Smooth muscle cell (in vitro differentiated cells): Measurements from ENCODE around the gene GRAMD2A. TPM values are rescaled to one million over a fixed set of nuclear protein-coding genes. Genes with fewer than 3 reads are reported as not detected.
A peak's percentile ranks its signal among the peaks of the same experiment; 100 is the strongest.

Source experiments
- DNase-seq: peaks from one replicate; lab custom pipeline; 2025; ENCODE audit not compliant: unreplicated experiment; lab: John Stamatoyannopoulos, UW
- H2AFZ ChIP-seq: fragments of 200-600 bp; sonication (generic); 2 replicates; pipeline ENCODE4 v1.6.0; 2016; ENCODE audit warnings: antibody characterized with exemption, low read depth, mild to moderate bottlenecking
- H3F3A ChIP-seq: fragments of 200-600 bp; sonication (generic); 2 replicates; pipeline ENCODE4 v1.6.0; 2017; ENCODE audit warnings: antibody characterized with exemption, low read depth
- H3K27ac ChIP-seq: fragments of 200-600 bp; sonication (generic); 2 replicates; pipeline ENCODE4 v1.5.1; 2016; ENCODE audit warnings: low read depth, mild to moderate bottlenecking
- H3K27me3 ChIP-seq: fragments of 200-600 bp; sonication (generic); 2 replicates; pipeline ENCODE4 v1.6.1; 2016; ENCODE audit warnings: low read depth, mild to moderate bottlenecking
- H3K36me3 ChIP-seq: fragments of 200-600 bp; sonication (generic); 2 replicates; pipeline ENCODE4 v1.5.1; 2016; ENCODE audit warnings: low read depth
- H3K4me1 ChIP-seq: fragments of 200-600 bp; sonication (generic); 2 replicates; pipeline ENCODE4 v1.5.1; 2016; ENCODE audit warnings: low read depth
- H3K4me2 ChIP-seq: fragments of 200-600 bp; sonication (generic); 2 replicates; pipeline ENCODE4 v1.6.0; 2016; ENCODE audit warnings: mild to moderate bottlenecking
- H3K4me3 ChIP-seq: fragments of 200-600 bp; sonication (generic); 2 replicates; pipeline ENCODE4 v1.5.1; 2016; ENCODE audit warnings: mild to moderate bottlenecking
- H3K79me2 ChIP-seq: fragments of 200-600 bp; sonication (generic); 2 replicates; pipeline ENCODE4 v1.6.0; 2016; ENCODE audit warnings: low read depth, mild to moderate bottlenecking
- H3K9ac ChIP-seq: fragments of 200-600 bp; sonication (generic); 2 replicates; pipeline ENCODE4 v1.6.0; 2016; ENCODE audit warnings: low read depth
- H3K9me3 ChIP-seq: fragments of 200-600 bp; sonication (generic); replicated peaks from 2 replicates; pipeline ENCODE4 v1.5.1; 2016; ENCODE audit warnings: low read depth
- H4K20me1 ChIP-seq: fragments of 200-600 bp; sonication (generic); 2 replicates; pipeline ENCODE4 v1.6.0; 2016; ENCODE audit warnings: low read depth
- WGBS: methylation state at CpG from one replicate; pipeline ENCODE4 v1.1.7; 2016; ENCODE audit warnings: low lambda C conversion rate; 5-methylcytosine and 5-hydroxymethylcytosine counted together
- polyA plus RNA-seq: library from polyadenylated mRNA; unstranded; fragments of >200 nt; fragmentation: Nextera tagmentation; extraction: Ambion mirVana; gene quantifications from 2 replicates; pipeline ENCODE4 v1.2.1, GENCODE V29; 2016
- total RNA-seq: library from RNA; depleted of rRNA; stranded (reverse); fragments of >200 nt; gene quantifications from 2 replicates; pipeline ENCODE4 v1.2.3, GENCODE V29; 2014
- TF ChIP-seq, protein P1 (sequence below): fragments of 200-600 bp; sonication (generic); IDR thresholded peaks from 2 replicates; pipeline ENCODE4 v1.5.1; 2017; ENCODE audit warnings: borderline replicate concordance, mild to moderate bottlenecking, antibody characterized with exemption; ENCODE audit not compliant: insufficient read depth, poor library complexity, severe bottlenecking

Gene GRAMD2A
- total RNA-seq = 2.1 and 2.9 TPM in 2 replicates
- 0.54 and 2.9 TPM in 2 replicates for polyA plus RNA-seq

GRCh38 chr15:72197460-72198355, at the start of gene GRAMD2A:
Gene GRAMD2A, minus strand, starts transcription at chr15:72197787.
- Histone ChIP-seq H3K4me2 (peak within 1 kb of the TSS; percentile 81), H3K4me1 (no peaks in the 10 kb centered on the region), H3K36me3 (peaks cover 18% of the 10 kb centered on the region), H3K79me2 (no peaks in the 10 kb centered on the region), H3K4me3 (peak within 1 kb of the TSS; percentile 41), H3F3A (peaks cover 44% of the 10 kb centered on the region), H3K27me3 (no peaks in the 10 kb centered on the region), H3K9me3 (no peaks in the 10 kb centered on the region), H3K27ac (no peak within 1 kb of the TSS), H3K9ac (no peak within 1 kb of the TSS), H4K20me1 (peaks cover 49% of the 10 kb centered on the region), H2AFZ (no peak within 1 kb of the TSS)
- 13% methylated on average over 35 of the region's 83 CpGs for WGBS
- DNase-seq = no peak
- TF ChIP-seq, protein P1, sequence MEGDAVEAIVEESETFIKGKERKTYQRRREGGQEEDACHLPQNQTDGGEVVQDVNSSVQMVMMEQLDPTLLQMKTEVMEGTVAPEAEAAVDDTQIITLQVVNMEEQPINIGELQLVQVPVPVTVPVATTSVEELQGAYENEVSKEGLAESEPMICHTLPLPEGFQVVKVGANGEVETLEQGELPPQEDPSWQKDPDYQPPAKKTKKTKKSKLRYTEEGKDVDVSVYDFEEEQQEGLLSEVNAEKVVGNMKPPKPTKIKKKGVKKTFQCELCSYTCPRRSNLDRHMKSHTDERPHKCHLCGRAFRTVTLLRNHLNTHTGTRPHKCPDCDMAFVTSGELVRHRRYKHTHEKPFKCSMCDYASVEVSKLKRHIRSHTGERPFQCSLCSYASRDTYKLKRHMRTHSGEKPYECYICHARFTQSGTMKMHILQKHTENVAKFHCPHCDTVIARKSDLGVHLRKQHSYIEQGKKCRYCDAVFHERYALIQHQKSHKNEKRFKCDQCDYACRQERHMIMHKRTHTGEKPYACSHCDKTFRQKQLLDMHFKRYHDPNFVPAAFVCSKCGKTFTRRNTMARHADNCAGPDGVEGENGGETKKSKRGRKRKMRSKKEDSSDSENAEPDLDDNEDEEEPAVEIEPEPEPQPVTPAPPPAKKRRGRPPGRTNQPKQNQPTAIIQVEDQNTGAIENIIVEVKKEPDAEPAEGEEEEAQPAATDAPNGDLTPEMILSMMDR = no peak

GRCh38 chr15:72242775-72243370, 45.3 kb upstream of the GRAMD2A start:
- Histone ChIP-seq H3K9me3 (no peaks in the 10 kb centered on the region), H3F3A (no peaks in the 10 kb centered on the region), H4K20me1 (no peaks in the 10 kb centered on the region), H3K79me2 (no peaks in the 10 kb centered on the region), H2AFZ (no peak overlapping the region), H3K9ac (no peak overlapping the region), H3K4me1 (peaks cover 17% of the 10 kb centered on the region), H3K27ac (no peak overlapping the region), H3K4me2 (no peak overlapping the region), H3K27me3 (no peaks in the 10 kb centered on the region), H3K36me3 (no peaks in the 10 kb centered on the region), H3K4me3 (no peak overlapping the region)
- TF ChIP-seq, protein P1 = no peak
- no peak for DNase-seq
- 40% methylated on average over 2 of the region's 2 CpGs for WGBS

DNA sequence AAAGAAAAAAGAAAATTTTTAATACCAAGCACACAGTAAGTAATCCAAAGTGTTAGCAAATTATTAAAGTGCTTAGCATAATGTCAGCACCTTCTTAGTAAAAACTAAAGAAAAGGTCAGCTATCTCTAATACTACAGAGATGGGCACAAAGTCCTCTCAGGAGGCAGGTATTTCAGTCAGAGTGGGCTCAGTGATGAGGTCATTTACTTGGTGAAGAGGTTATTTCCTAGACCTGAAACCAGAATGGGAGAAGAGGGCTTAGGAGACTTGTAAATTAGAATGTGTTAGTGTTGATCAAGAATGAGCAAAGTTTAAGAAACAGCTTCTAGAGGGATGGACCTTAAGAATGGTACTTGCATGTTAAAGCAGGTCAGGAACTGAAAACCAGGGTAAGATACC, 42.1 kb upstream of the GRAMD2A start:
- DNase-seq = no peak
- Histone ChIP-seq H3K27me3 (no peaks in the 10 kb centered on the region), H3K79me2 (peaks cover 5% of the 10 kb centered on the region), H3K4me1 (peaks cover 20% of the 10 kb centered on the region), H4K20me1 (no peaks in the 10 kb centered on the region), H3K4me3 (no peak overlapping the region), H3K9me3 (no peaks in the 10 kb centered on the region), H3K4me2 (no peak overlapping the region), H3F3A (peaks cover 8% of the 10 kb centered on the region), H3K27ac (no peak overlapping the region), H3K9ac (no peak overlapping the region), H3K36me3 (no peaks in the 10 kb centered on the region), H2AFZ (no peak overlapping the region)
- TF ChIP-seq, protein P1 = no peak

DNA sequence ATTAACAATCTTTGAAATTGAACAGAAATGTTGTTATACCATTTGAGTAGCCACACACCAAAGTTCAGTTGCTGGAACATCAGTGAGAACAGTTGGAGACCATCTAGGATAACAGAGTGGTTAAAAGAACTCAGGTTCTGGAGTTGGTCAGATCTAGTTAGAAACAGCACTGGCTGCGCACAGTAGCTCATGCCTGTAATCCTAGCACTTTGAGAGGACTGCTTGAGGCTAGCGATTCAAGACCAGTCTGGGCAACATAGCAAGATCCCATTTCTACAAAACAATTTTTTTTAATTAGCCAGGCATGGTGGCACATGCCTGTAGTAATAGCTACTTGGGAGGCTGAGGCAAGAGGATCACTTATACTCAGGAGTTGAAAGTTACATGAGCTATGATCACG, 41.0 kb upstream of the GRAMD2A start:
- TF ChIP-seq, protein P1 = no peak
- H3K9me3 ChIP-seq = no peaks in the 10 kb centered on the region
- peaks cover 8% of the 10 kb centered on the region for H3F3A ChIP-seq
- peaks cover 5% of the 10 kb centered on the region for H3K79me2 ChIP-seq
- no peak overlapping the region for H3K9ac ChIP-seq
- H3K4me2 ChIP-seq = no peak overlapping the region
- DNase-seq = no peak
- peak overlapping the region; percentile 96 for H3K27ac ChIP-seq
- H2AFZ ChIP-seq = no peak overlapping the region
- no peaks in the 10 kb centered on the region for H3K36me3 ChIP-seq
- WGBS = 97% methylated on average over 3 of the region's 3 CpGs
- H3K4me1 ChIP-seq = peaks cover 18% of the 10 kb centered on the region
- no peaks in the 10 kb centered on the region for H3K27me3 ChIP-seq
- no peak overlapping the region for H3K4me3 ChIP-seq
- no peaks in the 10 kb centered on the region for H4K20me1 ChIP-seq
